Effector memory CD4-positive, alpha-beta T cell (primary cell): ENCODE measurements around the gene RASA3.

Experiments used
- DNase-seq, 3 donors: peaks; one replicate each; pipeline ENCODE4 v3.0.0-alpha.2; 2020
- H3K27ac ChIP-seq: 2 replicates; pipeline ENCODE4 v1.7.0; 2013; ENCODE audit warnings: mild to moderate bottlenecking, low read length, moderate library complexity; ENCODE audit not compliant: insufficient read depth, poor library complexity, severe bottlenecking
- H3K27me3 ChIP-seq: replicated peaks from 2 replicates; pipeline ENCODE4 v1.7.0; 2013; ENCODE audit warnings: mild to moderate bottlenecking, low read length; ENCODE audit not compliant: insufficient read depth, control insufficient read depth, poor library complexity, severe bottlenecking
- H3K36me3 ChIP-seq: 2 replicates; pipeline ENCODE4 v1.7.0; 2013; ENCODE audit warnings: mild to moderate bottlenecking, low read length, moderate library complexity; ENCODE audit not compliant: control insufficient read depth, insufficient read depth
- H3K4me1 ChIP-seq: 2 replicates; pipeline ENCODE4 v1.7.0; 2013; ENCODE audit warnings: low read length, mild to moderate bottlenecking; ENCODE audit not compliant: control insufficient read depth, insufficient read depth, poor library complexity, severe bottlenecking
- H3K4me3 ChIP-seq: 2 replicates; pipeline ENCODE4 v1.7.0; 2013; ENCODE audit warnings: low read length, low read depth, mild to moderate bottlenecking; ENCODE audit not compliant: insufficient read depth, poor library complexity, severe bottlenecking
- H3K9me3 ChIP-seq: 2 replicates; pipeline ENCODE4 v1.7.0; 2013; ENCODE audit warnings: mild to moderate bottlenecking, low read length, moderate library complexity; ENCODE audit not compliant: control insufficient read depth

Gene RASA3

DNA sequence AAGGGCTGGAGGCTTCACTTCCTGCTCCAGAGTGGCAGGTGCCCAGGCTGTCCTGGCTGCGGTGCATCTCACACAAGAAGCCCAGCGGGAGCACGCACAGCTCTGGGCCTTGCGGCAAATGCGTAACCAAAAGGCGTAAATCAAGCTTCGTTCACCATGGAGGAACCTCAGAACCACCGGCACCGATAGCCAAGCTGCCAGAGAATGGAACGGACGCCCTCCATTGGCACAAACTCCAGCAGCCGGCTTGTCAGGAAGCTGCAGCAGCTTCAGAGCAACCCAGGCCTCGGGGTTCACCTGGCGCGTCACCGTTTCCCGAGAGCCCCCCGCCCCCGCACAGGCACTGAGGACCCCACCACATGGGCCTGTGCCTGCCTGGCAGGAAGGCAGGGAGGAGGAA, 76.7 kb downstream of the RASA3 start:
- Histone ChIP-seq H3K4me3 (no peak overlapping the region), H3K27me3 (no peaks in the 10 kb centered on the region), H3K27ac (no peak overlapping the region), H3K36me3 (peaks cover 71% of the 10 kb centered on the region), H3K4me1 (peaks cover 10% of the 10 kb centered on the region), H3K9me3 (no peaks in the 10 kb centered on the region)
- DNase-seq, result no peak

DNA sequence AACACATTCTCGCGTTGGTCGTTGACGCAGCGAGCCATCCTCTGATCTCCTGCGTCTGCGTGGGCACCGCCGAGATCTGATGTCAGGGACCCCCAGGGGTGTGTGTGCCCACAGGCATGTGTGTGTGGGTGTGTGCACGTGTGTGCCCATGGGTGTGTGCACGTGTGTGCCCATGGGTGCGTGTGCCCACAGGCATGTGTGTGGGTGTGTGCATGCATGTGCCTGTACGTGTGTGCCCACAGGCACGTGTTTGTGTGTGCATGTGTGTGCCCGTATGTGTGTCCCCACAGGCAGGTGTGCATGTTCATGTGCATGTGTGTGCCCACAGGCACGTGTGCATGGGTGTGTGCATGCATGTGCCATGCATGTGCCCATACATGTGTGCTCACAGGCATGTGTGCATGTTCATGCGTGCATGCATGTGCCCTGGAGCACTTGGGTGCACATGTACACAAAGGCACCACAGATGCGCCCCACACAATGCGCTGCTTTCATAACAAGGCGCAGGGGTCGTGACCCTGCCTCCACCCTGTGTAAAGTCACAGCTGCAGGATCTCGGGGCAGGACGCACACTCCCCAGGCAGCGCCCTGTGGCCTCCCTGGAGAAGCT, 77.5 kb downstream of the RASA3 start:
- H3K27me3 ChIP-seq, result no peaks in the 10 kb centered on the region
- no peak for DNase-seq
- H3K36me3 ChIP-seq, result peaks cover 71% of the 10 kb centered on the region
- peaks cover 14% of the 10 kb centered on the region for H3K4me1 ChIP-seq
- no peak overlapping the region for H3K4me3 ChIP-seq
- H3K27ac ChIP-seq, result no peak overlapping the region
- H3K9me3 ChIP-seq, result no peaks in the 10 kb centered on the region

GRCh38 chr13:114054264-114054663, 78.2 kb downstream of the RASA3 start:
- Histone ChIP-seq H3K36me3 (peaks cover 71% of the 10 kb centered on the region), H3K4me1 (peaks cover 21% of the 10 kb centered on the region)
- no peak for DNase-seq

GRCh38 chr13:114053026-114053425, 79.4 kb downstream of the RASA3 start:
- no peak for DNase-seq
- Histone ChIP-seq H3K9me3 (no peaks in the 10 kb centered on the region), H3K4me1 (peaks cover 26% of the 10 kb centered on the region), H3K27ac (no peak overlapping the region), H3K4me3 (no peak overlapping the region), H3K27me3 (no peaks in the 10 kb centered on the region), H3K36me3 (peaks cover 63% of the 10 kb centered on the region)

More at GRCh38 chr13:114054264-114054663, 78.2 kb downstream of the RASA3 start:
- Histone ChIP-seq H3K27me3 (no peaks in the 10 kb centered on the region), H3K4me3 (no peak overlapping the region), H3K27ac (no peak overlapping the region), H3K9me3 (no peaks in the 10 kb centered on the region)

GRCh38 chr13:114050536-114051450, 81.6 kb downstream of the RASA3 start:
- peaks cover 28% of the 10 kb centered on the region for H3K4me1 ChIP-seq
- H3K27me3 ChIP-seq, result no peaks in the 10 kb centered on the region
- no peak overlapping the region for H3K27ac ChIP-seq
- no peaks in the 10 kb centered on the region for H3K9me3 ChIP-seq
- H3K36me3 ChIP-seq, result peaks cover 64% of the 10 kb centered on the region
- H3K4me3 ChIP-seq, result no peak overlapping the region
- no peak for DNase-seq

DNA sequence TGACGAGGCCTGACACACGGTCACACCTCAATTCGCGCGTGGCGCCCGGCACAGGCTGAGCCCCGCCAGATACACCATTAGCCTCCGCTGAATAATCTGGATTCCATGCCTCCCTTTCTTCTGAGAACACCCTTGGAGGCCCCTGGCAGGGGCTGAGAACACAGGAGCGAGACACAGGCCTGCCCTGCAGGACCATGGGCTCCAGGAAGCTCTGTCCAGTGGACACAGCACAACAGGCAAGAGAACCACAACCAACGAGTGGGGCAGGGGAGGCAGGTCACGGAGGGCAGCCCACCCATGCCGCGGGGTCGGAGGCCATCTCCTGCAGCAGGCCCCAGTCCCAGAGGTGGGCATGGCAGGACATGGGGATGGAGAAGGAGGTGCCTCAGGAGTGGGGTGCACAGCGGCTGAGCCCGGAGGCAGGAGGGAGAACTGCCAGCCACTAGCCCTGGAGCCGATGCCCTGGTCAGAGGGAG, 82.8 kb downstream of the RASA3 start:
- H3K27me3 ChIP-seq, result no peaks in the 10 kb centered on the region
- H3K36me3 ChIP-seq, result peaks cover 60% of the 10 kb centered on the region
- no peak overlapping the region for H3K4me3 ChIP-seq
- peak overlapping the region; percentile 51 for H3K27ac ChIP-seq
- peaks cover 25% of the 10 kb centered on the region for H3K4me1 ChIP-seq
- no peaks in the 10 kb centered on the region for H3K9me3 ChIP-seq
- no peak for DNase-seq

GRCh38 chr13:114049026-114049425, 83.4 kb downstream of the RASA3 start:
- Histone ChIP-seq H3K4me1 (peaks cover 25% of the 10 kb centered on the region), H3K9me3 (no peaks in the 10 kb centered on the region), H3K36me3 (peaks cover 57% of the 10 kb centered on the region), H3K4me3 (no peak overlapping the region), H3K27me3 (no peaks in the 10 kb centered on the region), H3K27ac (peak overlapping the region; percentile 51)
- DNase-seq, result peak in 1 of 3 donors; percentile 12

GRCh38 chr13:114048443-114048842, 84.0 kb downstream of the RASA3 start:
- H3K4me3 ChIP-seq, result no peak overlapping the region
- no peak for DNase-seq
- no peaks in the 10 kb centered on the region for H3K9me3 ChIP-seq
- peaks cover 25% of the 10 kb centered on the region for H3K4me1 ChIP-seq
- H3K27me3 ChIP-seq, result no peaks in the 10 kb centered on the region
- H3K27ac ChIP-seq, result no peak overlapping the region
- H3K36me3 ChIP-seq, result peaks cover 57% of the 10 kb centered on the region

DNA sequence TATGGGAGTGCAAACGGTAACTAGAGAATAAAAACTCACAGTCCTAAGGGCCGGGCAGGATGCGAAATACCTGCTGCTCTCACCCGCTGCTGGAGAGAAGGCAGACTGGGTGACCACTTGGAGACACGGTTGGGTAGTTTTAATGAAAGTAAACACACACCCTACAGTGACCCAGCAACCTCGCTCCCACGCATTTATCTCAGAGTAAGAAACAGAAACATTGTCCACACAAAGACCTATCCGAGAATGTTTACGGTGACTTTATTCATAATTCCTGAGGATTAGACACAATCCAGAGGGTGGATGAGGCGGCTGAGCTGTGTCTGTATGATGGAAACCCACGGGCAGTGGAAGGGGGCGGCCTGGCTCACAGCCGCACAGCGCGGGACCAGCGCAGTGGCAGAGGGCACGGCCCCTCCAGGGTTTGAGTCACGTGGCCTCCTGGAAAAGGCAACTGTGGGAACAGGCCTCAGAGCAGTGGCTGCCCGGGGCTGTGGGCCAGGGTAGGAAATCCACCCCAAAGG, 85.0 kb downstream of the RASA3 start:
- Histone ChIP-seq H3K4me1 (peaks cover 25% of the 10 kb centered on the region), H3K36me3 (peaks cover 60% of the 10 kb centered on the region), H3K4me3 (no peak overlapping the region), H3K27ac (no peak overlapping the region), H3K27me3 (no peaks in the 10 kb centered on the region), H3K9me3 (no peaks in the 10 kb centered on the region)
- DNase-seq, result no peak
